GM12878 (cell line): Measurements from ENCODE around the gene LPIN1. TPM values are rescaled to one million over a fixed set of nuclear protein-coding genes. Genes with fewer than 3 reads are reported as not detected.

ENCODE experiments used
- ATAC-seq: fragments of 200-7000 bp; cut with Tn5 transposase; 3 replicates; pipeline ENCODE4 v1.9.1; 2020; ENCODE audit warnings: mild to moderate bottlenecking, moderate library complexity
- BruUV-seq: library from RNA; stranded (reverse); fragments of 400-500 nt; replicated peaks from 2 replicates; lab custom pipeline; 2021; lab: Mats Ljungman, UMichigan
- CTCF ChIA-PET: fragments of 300-600 bp; sonication (Branson Sonifier 250); formaldehyde crosslinking; extraction: SDS; loops from one replicate; lab custom pipeline; 2021; ENCODE audit warnings: inconsistent platforms; lab: Yijun Ruan, JAX
- POLR2A ChIA-PET: fragments of 350-600 bp; formaldehyde crosslinking; extraction: SDS; loops from one replicate; lab custom pipeline; 2021; ENCODE audit warnings: inconsistent platforms; lab: Charles Lee
- RAD21 ChIA-PET: fragments of 300-600 bp; sonication (Branson Sonifier 250); formaldehyde crosslinking; loops from one replicate; lab custom pipeline; 2023; ENCODE audit warnings: antibody characterized with exemption; ENCODE audit not compliant: unreplicated experiment; lab: Charles Lee
- SMC1A ChIA-PET: fragments of 300-600 bp; sonication (Branson Sonifier 250); formaldehyde crosslinking; loops from one replicate; lab custom pipeline; 2023; ENCODE audit not compliant: unreplicated experiment, uncharacterized antibody; lab: Charles Lee
- DNase-seq: peaks from one replicate; pipeline ENCODE4 v3.0.0-alpha.2; 2011; ENCODE audit warnings: low read depth, low spot score
- FAIRE-seq: peaks from 3 replicates; lab custom pipeline; 2011; peaks lifted over from hg19 to GRCh38; lab: Jason Lieb, UNC
- H2AFZ ChIP-seq: 2 replicates; pipeline ENCODE4 v1.6.0; 2011; ENCODE audit warnings: low read depth, low read length, control low read depth; ENCODE audit not compliant: control insufficient read depth
- H3K27ac ChIP-seq: 2 replicates; pipeline ENCODE4 v1.5.1; 2011; ENCODE audit warnings: control low read depth; ENCODE audit not compliant: control insufficient read depth, insufficient read depth
- H3K27me3 ChIP-seq, 2 experiments: replicated peaks in 1 of 2; 2 replicates each; pipeline versions ENCODE4 v1.6.0 to v1.6.1; 2011; ENCODE audit warnings: low read length in 1 of 2; ENCODE audit not compliant: control insufficient read depth in 2 of 2, insufficient read depth in 2 of 2
- H3K36me3 ChIP-seq, 2 experiments: 2 replicates each; pipeline ENCODE4 v1.5.1; 2011; ENCODE audit warnings: low read length in 1 of 2; ENCODE audit not compliant: control insufficient read depth in 2 of 2, insufficient read depth in 2 of 2
- H3K4me1 ChIP-seq: 2 replicates; pipeline ENCODE4 v1.6.1; 2011; ENCODE audit warnings: mild to moderate bottlenecking, low read length, moderate library complexity, mixed read lengths; ENCODE audit not compliant: control insufficient read depth, insufficient read depth
- H3K4me2 ChIP-seq: 2 replicates; pipeline ENCODE4 v1.6.0; 2011; ENCODE audit warnings: control low read depth; ENCODE audit not compliant: control insufficient read depth, insufficient read depth
- H3K4me3 ChIP-seq: fragments of 200-600 bp; sonication (generic); 2 replicates; pipeline ENCODE4 v1.5.1; 2016
- H3K79me2 ChIP-seq: 2 replicates; pipeline ENCODE4 v1.6.0; 2011; ENCODE audit warnings: low read length; ENCODE audit not compliant: control insufficient read depth, insufficient read depth
- H3K9ac ChIP-seq: 2 replicates; pipeline ENCODE4 v1.8.0; 2011; ENCODE audit warnings: low read length, control low read depth, mixed read lengths; ENCODE audit not compliant: control insufficient read depth, insufficient read depth
- H3K9me3 ChIP-seq: replicated peaks from 3 replicates; pipeline ENCODE4 v1.5.1; 2011; ENCODE audit warnings: mild to moderate bottlenecking, low read length; ENCODE audit not compliant: control insufficient read depth, insufficient read depth
- H4K20me1 ChIP-seq: 2 replicates; pipeline ENCODE4 v1.6.0; 2011; ENCODE audit not compliant: control insufficient read depth, insufficient read depth
- BRCA1 ChIP-seq: IDR thresholded peaks from 2 replicates; pipeline ENCODE4 v1.6.1; 2011; ENCODE audit warnings: low read depth, low read length, improper control_type of control experiment
- ESRRA ChIP-seq: IDR thresholded peaks from 2 replicates; pipeline ENCODE4 v1.6.1; 2012; ENCODE audit warnings: mild to moderate bottlenecking, low read length, improper control_type of control experiment
- FOXM1 ChIP-seq: IDR thresholded peaks from 2 replicates; pipeline ENCODE4 v1.6.1; 2012; ENCODE audit warnings: low read depth, mild to moderate bottlenecking, inconsistent platforms, low read length, moderate library complexity
- MXI1 ChIP-seq: fragments of 150-350 bp; IDR thresholded peaks from 2 replicates; pipeline ENCODE4 v1.6.1; 2011; ENCODE audit warnings: low read depth, mild to moderate bottlenecking, inconsistent platforms, low read length, improper control_type of control experiment
- NFIC ChIP-seq: IDR thresholded peaks from 2 replicates; pipeline ENCODE4 v1.6.1; 2012; ENCODE audit warnings: low read depth, mild to moderate bottlenecking, inconsistent platforms, low read length, moderate library complexity
- PML ChIP-seq: IDR thresholded peaks from 2 replicates; pipeline ENCODE4 v1.6.1; 2012; ENCODE audit warnings: low read length, inconsistent platforms
- RCOR1 ChIP-seq: conservative IDR thresholded peaks from 2 replicates; pipeline ENCODE4 v1.6.1; 2012; ENCODE audit warnings: low read depth, low read length, improper control_type of control experiment
- SMC3 ChIP-seq: IDR thresholded peaks from 2 replicates; pipeline ENCODE4 v1.6.1; 2011; ENCODE audit warnings: low read length, improper control_type of control experiment, borderline replicate concordance
- ZNF217 ChIP-seq: fragments of 450-650 bp; IDR thresholded peaks from 2 replicates; pipeline ENCODE4 v1.6.1; 2017; ENCODE audit warnings: antibody characterized with exemption, mild to moderate bottlenecking
- WGBS: methylation state at CpG from one replicate; pipeline ENCODE4 v1.1.6; 2016; ENCODE audit warnings: low lambda C conversion rate; ENCODE audit not compliant: insufficient replicate concordance, insufficient coverage; ENCODE audit errors: missing lambda C conversion rate; 5-methylcytosine and 5-hydroxymethylcytosine counted together
- in situ Hi-C: fragments of 300-500 bp; cut with MboI; formaldehyde crosslinking; loops from 9 replicates; pipeline ENCODE4 v1.14.3; 2018; ENCODE audit warnings: mixed read lengths
- intact Hi-C: fragments of 100-400 bp; cut with micrococcal nuclease; formaldehyde crosslinking; loops from one replicate; pipeline ENCODE4 v1.14.2; 2022; ENCODE audit not compliant: unreplicated experiment
- polyA plus RNA-seq, 11 experiments: library from polyadenylated mRNA; depleted of rRNA in 4 of 11; unstranded in 6 of 11; stranded (reverse) in 5 of 11; fragments of >200 nt; fragmentation: Nextera tagmentation in 4 of 11; fragmentation: Illumina TruSeq in 1 of 11; extraction: Ambion mirVana in 4 of 11; extraction: Trizol in 1 of 11; gene quantifications; 1 replicate in 1 of 11; 2 replicates in 10 of 11; pipeline versions ENCODE4 v1.2.1 to v1.2.3, GENCODE V29; 2011 to 2016; ENCODE audit warnings: inconsistent platforms in 2 of 11, missing spikeins in 2 of 11, low read depth in 1 of 11
- total RNA-seq, 4 experiments: library from RNA; depleted of rRNA in 3 of 4; stranded (reverse); fragments of >200 nt in 3 of 4; fragmentation: Illumina TruSeq in 1 of 4; extraction: Trizol in 1 of 4; gene quantifications; 2 replicates each; pipeline versions ENCODE4 v1.2.1 to v1.2.3, GENCODE V29; 2013 to 2021
- TF ChIP-seq, protein P1 (sequence below): IDR thresholded peaks from 2 replicates; pipeline ENCODE4 v1.6.1; 2012; ENCODE audit warnings: improper control_type of control experiment, low read depth, low read length; ENCODE audit not compliant: insufficient replicate concordance
- TF ChIP-seq, protein P2 (sequence below): fragments of 450-650 bp; IDR thresholded peaks from 2 replicates; pipeline ENCODE4 v1.6.1; 2017; ENCODE audit warnings: mild to moderate bottlenecking, moderate library complexity

Gene LPIN1
- total and polyA plus RNA-seq, 10 of the 15 experiments (the other 5 are each of a cell fraction or from before 2014, with no cell fraction given) = 18.8 to 82.5 (median 50.3) TPM

DNA sequence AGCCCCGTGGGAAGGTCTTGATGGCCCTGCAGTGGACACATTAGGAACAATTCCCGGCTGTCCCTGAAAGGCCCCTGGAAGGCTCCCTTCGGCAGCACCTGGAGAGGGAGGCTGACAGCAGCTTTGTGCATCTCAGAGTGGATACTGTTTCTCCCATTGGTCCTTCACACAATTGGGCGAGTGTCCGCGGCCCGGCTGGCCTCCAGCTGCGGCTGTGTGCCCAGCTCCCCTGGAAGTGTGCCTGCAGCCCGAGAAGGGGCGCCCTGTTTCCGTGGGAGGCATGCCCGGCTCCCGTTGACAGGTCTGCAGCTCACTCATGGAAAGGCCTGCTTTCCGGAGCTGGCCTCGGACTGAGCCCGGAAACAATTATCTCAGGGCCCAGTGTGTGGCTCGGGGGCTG is 103.7 kb downstream of the LPIN1 start:
- ChIA-PET SMC1A (no interaction called here), CTCF (no interaction called here)
- TF ChIP-seq FOXM1 = no peak
- TF ChIP-seq RCOR1 = no peak
- TF ChIP-seq BRCA1 = no peak
- no peak for TF ChIP-seq PML
- TF ChIP-seq SMC3 = no peak
- no peak for TF ChIP-seq NFIC
- TF ChIP-seq MXI1 = no peak
- TF ChIP-seq, protein P1, sequence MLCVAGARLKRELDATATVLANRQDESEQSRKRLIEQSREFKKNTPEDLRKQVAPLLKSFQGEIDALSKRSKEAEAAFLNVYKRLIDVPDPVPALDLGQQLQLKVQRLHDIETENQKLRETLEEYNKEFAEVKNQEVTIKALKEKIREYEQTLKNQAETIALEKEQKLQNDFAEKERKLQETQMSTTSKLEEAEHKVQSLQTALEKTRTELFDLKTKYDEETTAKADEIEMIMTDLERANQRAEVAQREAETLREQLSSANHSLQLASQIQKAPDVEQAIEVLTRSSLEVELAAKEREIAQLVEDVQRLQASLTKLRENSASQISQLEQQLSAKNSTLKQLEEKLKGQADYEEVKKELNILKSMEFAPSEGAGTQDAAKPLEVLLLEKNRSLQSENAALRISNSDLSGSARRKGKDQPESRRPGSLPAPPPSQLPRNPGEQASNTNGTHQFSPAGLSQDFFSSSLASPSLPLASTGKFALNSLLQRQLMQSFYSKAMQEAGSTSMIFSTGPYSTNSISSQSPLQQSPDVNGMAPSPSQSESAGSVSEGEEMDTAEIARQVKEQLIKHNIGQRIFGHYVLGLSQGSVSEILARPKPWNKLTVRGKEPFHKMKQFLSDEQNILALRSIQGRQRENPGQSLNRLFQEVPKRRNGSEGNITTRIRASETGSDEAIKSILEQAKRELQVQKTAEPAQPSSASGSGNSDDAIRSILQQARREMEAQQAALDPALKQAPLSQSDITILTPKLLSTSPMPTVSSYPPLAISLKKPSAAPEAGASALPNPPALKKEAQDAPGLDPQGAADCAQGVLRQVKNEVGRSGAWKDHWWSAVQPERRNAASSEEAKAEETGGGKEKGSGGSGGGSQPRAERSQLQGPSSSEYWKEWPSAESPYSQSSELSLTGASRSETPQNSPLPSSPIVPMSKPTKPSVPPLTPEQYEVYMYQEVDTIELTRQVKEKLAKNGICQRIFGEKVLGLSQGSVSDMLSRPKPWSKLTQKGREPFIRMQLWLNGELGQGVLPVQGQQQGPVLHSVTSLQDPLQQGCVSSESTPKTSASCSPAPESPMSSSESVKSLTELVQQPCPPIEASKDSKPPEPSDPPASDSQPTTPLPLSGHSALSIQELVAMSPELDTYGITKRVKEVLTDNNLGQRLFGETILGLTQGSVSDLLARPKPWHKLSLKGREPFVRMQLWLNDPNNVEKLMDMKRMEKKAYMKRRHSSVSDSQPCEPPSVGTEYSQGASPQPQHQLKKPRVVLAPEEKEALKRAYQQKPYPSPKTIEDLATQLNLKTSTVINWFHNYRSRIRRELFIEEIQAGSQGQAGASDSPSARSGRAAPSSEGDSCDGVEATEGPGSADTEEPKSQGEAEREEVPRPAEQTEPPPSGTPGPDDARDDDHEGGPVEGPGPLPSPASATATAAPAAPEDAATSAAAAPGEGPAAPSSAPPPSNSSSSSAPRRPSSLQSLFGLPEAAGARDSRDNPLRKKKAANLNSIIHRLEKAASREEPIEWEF = no peak
- TF ChIP-seq, protein P2, sequence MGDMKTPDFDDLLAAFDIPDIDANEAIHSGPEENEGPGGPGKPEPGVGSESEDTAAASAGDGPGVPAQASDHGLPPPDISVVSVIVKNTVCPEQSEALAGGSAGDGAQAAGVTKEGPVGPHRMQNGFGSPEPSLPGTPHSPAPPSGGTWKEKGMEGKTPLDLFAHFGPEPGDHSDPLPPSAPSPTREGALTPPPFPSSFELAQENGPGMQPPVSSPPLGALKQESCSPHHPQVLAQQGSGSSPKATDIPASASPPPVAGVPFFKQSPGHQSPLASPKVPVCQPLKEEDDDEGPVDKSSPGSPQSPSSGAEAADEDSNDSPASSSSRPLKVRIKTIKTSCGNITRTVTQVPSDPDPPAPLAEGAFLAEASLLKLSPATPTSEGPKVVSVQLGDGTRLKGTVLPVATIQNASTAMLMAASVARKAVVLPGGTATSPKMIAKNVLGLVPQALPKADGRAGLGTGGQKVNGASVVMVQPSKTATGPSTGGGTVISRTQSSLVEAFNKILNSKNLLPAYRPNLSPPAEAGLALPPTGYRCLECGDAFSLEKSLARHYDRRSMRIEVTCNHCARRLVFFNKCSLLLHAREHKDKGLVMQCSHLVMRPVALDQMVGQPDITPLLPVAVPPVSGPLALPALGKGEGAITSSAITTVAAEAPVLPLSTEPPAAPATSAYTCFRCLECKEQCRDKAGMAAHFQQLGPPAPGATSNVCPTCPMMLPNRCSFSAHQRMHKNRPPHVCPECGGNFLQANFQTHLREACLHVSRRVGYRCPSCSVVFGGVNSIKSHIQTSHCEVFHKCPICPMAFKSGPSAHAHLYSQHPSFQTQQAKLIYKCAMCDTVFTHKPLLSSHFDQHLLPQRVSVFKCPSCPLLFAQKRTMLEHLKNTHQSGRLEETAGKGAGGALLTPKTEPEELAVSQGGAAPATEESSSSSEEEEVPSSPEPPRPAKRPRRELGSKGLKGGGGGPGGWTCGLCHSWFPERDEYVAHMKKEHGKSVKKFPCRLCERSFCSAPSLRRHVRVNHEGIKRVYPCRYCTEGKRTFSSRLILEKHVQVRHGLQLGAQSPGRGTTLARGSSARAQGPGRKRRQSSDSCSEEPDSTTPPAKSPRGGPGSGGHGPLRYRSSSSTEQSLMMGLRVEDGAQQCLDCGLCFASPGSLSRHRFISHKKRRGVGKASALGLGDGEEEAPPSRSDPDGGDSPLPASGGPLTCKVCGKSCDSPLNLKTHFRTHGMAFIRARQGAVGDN = no peak
- no peak for TF ChIP-seq ESRRA
- TF ChIP-seq ZNF217 = no peak

More for the DNA sequence above, 103.7 kb downstream of the LPIN1 start:
- Histone ChIP-seq H3K27me3 (no peaks in the 10 kb centered on the region), H3K9ac (no peak overlapping the region), H4K20me1 (no peaks in the 10 kb centered on the region), H3K36me3 (no peaks in the 10 kb centered on the region), H3K79me2 (no peaks in the 10 kb centered on the region), H3K4me1 (peaks cover 7% of the 10 kb centered on the region), H3K9me3 (peaks cover 9% of the 10 kb centered on the region), H2AFZ (no peak overlapping the region), H3K4me2 (no peak overlapping the region), H3K27ac (no peak overlapping the region), H3K4me3 (no peak overlapping the region)
- ATAC-seq (no peak), FAIRE-seq (no peak), DNase-seq (no peak)
- ChIA-PET RAD21 (no interaction called here), POLR2A (no interaction called here)
- BruUV-seq = no TSS peak
- intact Hi-C loops = no loop called here
- WGBS = 77% methylated on average over 17 of the region's 17 CpGs
- in situ Hi-C loops = no loop called here
